Sigmoid colon (tissue), 4 donors: Measurements from ENCODE around the gene PLXNA3.

Source experiments
- CTCF ChIP-seq, 4 experiments: fragments of 450-650 bp in 3 of 4; fragments of 200-600 bp in 1 of 4; IDR thresholded peaks; one replicate each; pipeline ENCODE4 v1.5.1; 2016 to 2019; ENCODE audit warnings: antibody characterized with exemption in 4 of 4, mild to moderate bottlenecking in 3 of 4, moderate library complexity in 2 of 4
- EP300 ChIP-seq, 4 donors: sonication (generic); formaldehyde crosslinking; IDR thresholded peaks; one replicate each; pipeline ENCODE4 v1.6.1; 2017; ENCODE audit warnings: antibody characterized with exemption in 4 of 4
- POLR2A ChIP-seq, 2 donors: fragments of 450-650 bp; IDR thresholded peaks; one replicate each; pipeline ENCODE4 v1.6.1; 2016; ENCODE audit warnings: antibody characterized with exemption in 2 of 2, mild to moderate bottlenecking in 2 of 2, moderate library complexity in 2 of 2
- POLR2AphosphoS5 ChIP-seq, 4 donors: sonication (generic); formaldehyde crosslinking; IDR thresholded peaks; one replicate each; pipeline ENCODE4 v1.6.1; 2017; ENCODE audit warnings: antibody characterized with exemption in 4 of 4

- TF ChIP-seq CTCF (IDR thresholded peaks at IDR 0.05) (no peak), POLR2A (IDR thresholded peaks at IDR 0.05) (no peak), POLR2AphosphoS5 (IDR thresholded peaks at IDR 0.05) (no peak), EP300 (IDR thresholded peaks at IDR 0.05) (no peak)
Observed at GRCh38 chrX:154477891-154478477, 19.9 kb downstream of the PLXNA3 start.
